Renal cortex interstitium (tissue), 15 donors: ENCODE results near the gene PDE6B. TPM values are rescaled to one million over a fixed set of nuclear protein-coding genes. Genes with fewer than 3 reads are reported as not detected.

Experiments
- DNase-seq, 11 donors: peaks; one replicate each; pipeline ENCODE4 v3.0.0-alpha.2; 2013; ENCODE audit warnings: low read depth in 9 of 11, low spot score in 4 of 11; ENCODE audit errors: extremely low read depth in 1 of 11
- long read RNA-seq, 16 experiments: transcript quantifications; one replicate each; lab custom pipeline, GENCODE V29; 2026
- polyA plus RNA-seq, 3 donors: library from polyadenylated mRNA; unstranded; fragments of 120-200 nt; gene quantifications; one replicate each; pipeline ENCODE4 v1.2.1, GENCODE V29; 2013; ENCODE audit not compliant: insufficient read length in 3 of 3

The PDE6B gene
- polyA plus RNA-seq = 10 to 100 TPM; 42.4 to 51.1 (median 44.0) TPM
- long read RNA-seq, donor 1, partial matches to known transcripts = 25 of 25 reads
- long read RNA-seq, donor 1, other reads (novel, unspliced or antisense) = 0 of 25 reads
- long read RNA-seq, donor 2, partial matches to known transcripts = 0 of 1 reads
- long read RNA-seq, donor 2, other reads (novel, unspliced or antisense) = 0 of 1 reads
- long read RNA-seq, donor 3, partial matches to known transcripts = 10 of 11 reads
- long read RNA-seq, donor 3, other reads (novel, unspliced or antisense) = 0 of 11 reads
- long read RNA-seq, donor 4, partial matches to known transcripts = 42 of 43 reads
- long read RNA-seq, donor 4, other reads (novel, unspliced or antisense) = 0 of 43 reads
- long read RNA-seq, donor 5 = 0 reads
- long read RNA-seq, donor 6, partial matches to known transcripts = 24 of 25 reads
- long read RNA-seq, donor 6, other reads (novel, unspliced or antisense) = 0 of 25 reads
- long read RNA-seq, donor 7, partial matches to known transcripts = 11 of 11 reads
- long read RNA-seq, donor 7, other reads (novel, unspliced or antisense) = 0 of 11 reads
- long read RNA-seq, donor 8 = 0 reads
- long read RNA-seq, donor 9 = 0 reads
- long read RNA-seq, donor 10, partial matches to known transcripts = 788 of 818 reads
- long read RNA-seq, donor 10, other reads (novel, unspliced or antisense) = 30 of 818 reads
- long read RNA-seq, donor 11, partial matches to known transcripts = 0 of 2 reads
- long read RNA-seq, donor 11, other reads (novel, unspliced or antisense) = 0 of 2 reads
- long read RNA-seq, donor 12, partial matches to known transcripts = 0 of 1 reads
- long read RNA-seq, donor 12, other reads (novel, unspliced or antisense) = 0 of 1 reads
- long read RNA-seq, donor 13 = 0 reads
- long read RNA-seq, donor 14 = 0 reads
- long read RNA-seq, donor 15, partial matches to known transcripts = 0 of 1 reads
- long read RNA-seq, donor 15, other reads (novel, unspliced or antisense) = 0 of 1 reads
- long read RNA-seq, donor 16, partial matches to known transcripts = 0 of 3 reads
- long read RNA-seq, donor 16, other reads (novel, unspliced or antisense) = 0 of 3 reads

- DNase-seq = peak in 8 of 11 donors; percentile 31 to 83 (median 60)
Observed at GRCh38 chr4:624705-625590, at the start of gene PDE6B. Gene PDE6B (plus strand): TSS chr4:625573. CDS start chr4:625627, 54 bp downstream.

GRCh38 chr4:576245-576821 is 49.0 kb upstream of the PDE6B start, which contains the start of gene TMEM271:
Gene TMEM271 (minus strand): TSS chr4:576295. CDS start chr4:576062, 233 bp downstream.
- no peak for DNase-seq

GRCh38 chr4:576991-577498 is 48.3 kb upstream of the PDE6B start:
- DNase-seq = no peak

GRCh38 chr4:577499-578450 is 47.6 kb upstream of the PDE6B start:
- DNase-seq = peak in 1 of 11 donors; percentile 6

- no peak for DNase-seq
Observed at GRCh38 chr4:578451-579443, 46.6 kb upstream of the PDE6B start.

GRCh38 chr4:579543-580175 is 45.7 kb upstream of the PDE6B start:
- DNase-seq = no peak

GRCh38 chr4:581181-581580 is 44.2 kb upstream of the PDE6B start:
- no peak for DNase-seq

- DNase-seq = no peak
Observed at GRCh38 chr4:581753-582361, 43.5 kb upstream of the PDE6B start.

- DNase-seq = no peak
Observed at GRCh38 chr4:583820-584219, 41.6 kb upstream of the PDE6B start.

GRCh38 chr4:587671-588350 is 37.6 kb upstream of the PDE6B start:
- no peak for DNase-seq

- DNase-seq = no peak
Observed at GRCh38 chr4:588351-588849, 37.0 kb upstream of the PDE6B start.

GRCh38 chr4:589219-589963 is 36.0 kb upstream of the PDE6B start:
- no peak for DNase-seq

- no peak for DNase-seq
Observed at GRCh38 chr4:590313-590841, 35.0 kb upstream of the PDE6B start.
